NCI-H187 (cell line): Measurements from ENCODE around the gene SNX3.

Source experiments
- DNase-seq, 2 experiments: peaks; one replicate each; lab custom pipeline; 2025; lab: John Stamatoyannopoulos, UW

SNX3 gene

DNA sequence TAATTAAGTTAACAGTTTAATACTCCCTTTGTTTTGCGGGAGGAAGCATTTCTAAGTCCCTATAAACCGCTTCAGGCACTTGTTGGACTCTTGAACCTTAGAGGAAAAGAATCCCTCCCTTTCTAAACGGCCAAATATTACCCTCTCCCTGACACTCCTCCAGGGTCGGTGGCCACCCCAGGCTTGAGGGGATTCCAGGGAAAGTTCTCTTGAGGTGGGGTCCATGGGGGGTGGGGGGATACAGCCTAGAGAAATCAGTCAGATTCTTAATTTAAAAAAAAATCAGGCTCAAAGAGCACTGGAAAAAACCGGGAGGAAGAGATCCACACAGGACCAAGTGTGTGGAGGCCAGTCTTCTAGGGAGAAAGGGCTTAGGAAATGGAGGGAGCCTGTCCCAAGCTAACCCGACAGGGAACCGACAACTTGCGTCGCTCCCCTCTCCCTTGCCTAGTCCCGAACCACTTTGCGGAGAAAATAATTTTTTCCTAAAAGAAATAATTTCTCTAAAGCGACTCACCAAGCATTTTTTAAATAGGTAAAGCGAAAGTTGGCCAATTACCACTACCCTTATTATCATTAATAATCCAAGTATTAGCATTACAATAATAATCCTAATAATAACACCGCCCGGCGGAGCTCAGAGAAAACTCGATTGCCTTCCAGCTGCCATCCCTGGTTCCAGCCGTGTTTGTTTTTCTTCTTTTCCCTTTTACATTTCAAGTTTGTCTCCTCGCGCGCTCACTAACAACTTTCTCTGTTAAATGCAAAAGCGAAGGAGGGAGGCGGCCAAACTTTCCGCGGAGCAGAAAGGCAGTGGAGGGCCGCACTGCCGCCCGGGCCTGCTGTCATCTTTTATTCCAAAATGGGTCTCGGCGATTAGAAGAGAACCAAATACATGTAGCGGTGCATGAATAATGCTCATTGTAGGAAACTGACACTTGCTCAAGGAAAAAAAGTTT, 90.2 kb downstream of the SNX3 start:
- no peak for DNase-seq

DNA sequence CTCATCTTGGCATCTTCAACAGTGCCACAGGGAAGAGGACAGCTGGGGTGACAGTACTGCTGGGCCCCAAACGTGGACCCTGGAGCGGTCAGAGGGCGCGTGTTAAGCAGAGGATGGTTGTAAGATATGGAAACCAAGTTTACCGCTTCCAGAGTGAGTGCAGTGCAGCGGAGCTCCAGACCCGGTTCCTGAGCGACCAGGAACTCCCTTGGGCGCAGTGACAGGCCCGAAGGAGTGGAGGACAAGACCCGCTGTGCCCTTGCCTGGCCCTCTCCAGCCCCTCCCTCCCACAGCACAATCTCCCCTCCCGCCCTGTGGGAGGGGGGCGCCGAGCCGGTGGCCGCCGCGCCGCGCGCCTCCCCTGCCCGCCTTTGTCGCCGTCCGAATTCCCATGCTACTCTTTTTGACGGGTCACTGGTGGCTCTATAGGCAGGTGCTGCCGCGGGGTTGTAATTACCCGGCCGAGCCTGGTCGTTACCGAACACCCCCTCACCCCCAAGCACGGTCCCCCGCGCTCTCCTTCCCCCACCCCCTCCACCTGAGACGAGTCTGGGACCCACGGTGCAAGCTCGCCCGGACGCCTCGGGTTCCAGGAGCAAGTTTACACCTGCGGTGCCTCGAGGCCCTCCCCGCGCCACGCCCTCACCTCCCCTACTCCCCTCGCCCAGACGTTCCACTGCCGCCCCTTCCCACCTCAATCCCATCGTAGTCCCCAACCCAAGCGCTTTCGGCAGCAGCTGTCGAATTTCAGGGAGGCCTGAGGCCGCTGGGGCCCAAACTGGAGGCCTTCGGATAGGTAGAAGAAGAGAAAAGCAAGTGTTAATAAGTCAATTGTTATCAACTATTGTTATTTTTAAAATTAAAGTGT, 91.1 kb downstream of the SNX3 start:
- DNase-seq, result no peak

DNA sequence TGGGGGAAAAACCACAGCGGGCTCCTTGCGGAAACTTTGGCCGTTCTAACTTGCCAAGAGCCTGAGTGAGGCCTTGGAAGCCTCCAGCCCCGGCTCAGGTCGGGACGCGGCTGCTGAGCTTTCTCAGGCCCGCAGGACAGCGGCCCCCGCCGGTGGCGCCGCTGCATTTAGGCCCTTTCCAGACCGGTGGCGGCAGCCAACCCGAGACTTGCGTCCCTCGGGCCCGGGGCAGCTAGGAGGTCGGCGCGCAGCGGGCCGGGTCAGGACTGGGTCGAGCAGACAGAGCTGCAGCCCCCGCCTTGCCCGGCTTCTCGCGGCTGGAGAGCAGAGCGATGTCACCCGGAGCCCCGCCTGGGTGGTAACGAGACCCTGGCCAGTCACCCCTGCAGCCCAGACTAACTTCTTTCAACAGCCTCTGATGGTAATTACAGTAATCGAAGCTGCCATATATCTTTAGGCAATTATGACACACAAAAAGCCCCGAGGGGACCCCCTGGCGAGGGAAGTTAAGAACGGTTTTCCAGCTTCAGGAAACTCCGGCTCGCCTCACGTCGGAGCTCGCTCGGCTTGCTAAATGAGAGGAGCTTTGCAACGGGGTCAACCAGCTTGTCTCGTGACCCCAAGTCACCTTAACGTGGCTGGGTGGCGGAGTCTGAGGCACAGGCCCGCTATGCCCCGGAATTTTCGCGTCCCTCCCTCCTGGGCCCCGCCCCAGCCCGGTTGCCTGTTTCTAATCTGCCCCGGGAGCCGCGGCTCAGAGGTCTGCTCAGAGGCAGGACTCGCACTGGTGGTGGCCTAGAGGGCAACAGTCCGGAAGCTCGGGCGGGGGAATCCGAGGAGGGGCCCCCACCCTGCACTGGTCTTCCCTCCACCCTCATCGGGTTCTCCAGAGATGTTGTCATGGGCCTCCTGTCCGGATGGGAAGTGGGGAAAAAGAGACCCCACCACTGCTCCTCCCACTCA, 92.1 kb downstream of the SNX3 start:
- DNase-seq, result no peak

DNA sequence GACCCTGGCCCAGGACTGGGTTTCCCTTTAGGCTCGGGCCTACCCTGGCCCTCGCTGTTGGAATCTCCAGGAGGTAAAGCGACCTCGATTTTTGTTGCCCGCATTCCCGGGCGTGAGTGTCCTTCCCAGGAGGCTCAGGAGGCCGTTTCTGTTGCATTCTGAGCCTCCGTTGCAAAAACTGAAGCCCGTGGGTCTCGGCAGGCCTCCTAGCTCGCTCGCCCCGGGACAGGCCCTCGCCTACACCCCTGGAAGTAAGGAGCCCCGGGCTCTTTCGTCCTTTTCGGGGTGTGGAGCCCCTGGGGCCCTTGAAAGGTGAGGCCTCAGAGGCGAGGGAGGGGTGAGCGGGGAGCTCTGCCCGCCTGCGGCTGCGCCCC, 92.8 kb downstream of the SNX3 start:
- no peak for DNase-seq

DNA sequence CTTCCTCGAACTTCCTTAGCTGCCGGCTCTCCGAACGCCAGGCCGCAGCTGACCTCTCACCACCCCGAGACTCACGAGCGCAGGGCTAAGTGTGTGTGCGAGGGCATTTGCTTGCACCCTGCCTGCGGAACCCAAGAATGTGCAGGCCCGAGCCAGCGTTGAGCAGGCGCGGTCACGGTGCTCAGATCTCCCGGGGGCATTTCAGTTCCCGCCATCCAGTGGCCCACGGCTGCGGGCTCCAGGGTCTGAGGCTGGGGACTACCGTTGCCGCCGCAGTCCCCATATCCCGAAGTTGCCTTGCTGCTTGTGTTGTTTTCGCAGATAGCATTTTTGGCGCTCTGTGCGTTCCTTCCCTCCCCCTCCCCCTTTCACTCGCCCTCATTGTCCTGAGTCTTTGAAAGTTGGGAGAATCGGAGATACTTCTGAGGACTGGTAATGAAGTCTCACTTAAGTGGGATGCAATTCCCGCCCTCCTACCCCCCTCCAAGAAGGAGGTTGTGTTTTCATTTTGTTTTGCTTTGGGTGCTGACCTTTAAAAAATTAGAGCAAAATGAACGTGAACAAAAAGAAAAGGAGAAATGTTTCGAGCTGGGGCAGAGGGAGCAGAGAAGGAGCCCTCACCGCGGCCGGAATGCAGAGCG, 93.3 kb downstream of the SNX3 start:
- DNase-seq, result no peak

DNA sequence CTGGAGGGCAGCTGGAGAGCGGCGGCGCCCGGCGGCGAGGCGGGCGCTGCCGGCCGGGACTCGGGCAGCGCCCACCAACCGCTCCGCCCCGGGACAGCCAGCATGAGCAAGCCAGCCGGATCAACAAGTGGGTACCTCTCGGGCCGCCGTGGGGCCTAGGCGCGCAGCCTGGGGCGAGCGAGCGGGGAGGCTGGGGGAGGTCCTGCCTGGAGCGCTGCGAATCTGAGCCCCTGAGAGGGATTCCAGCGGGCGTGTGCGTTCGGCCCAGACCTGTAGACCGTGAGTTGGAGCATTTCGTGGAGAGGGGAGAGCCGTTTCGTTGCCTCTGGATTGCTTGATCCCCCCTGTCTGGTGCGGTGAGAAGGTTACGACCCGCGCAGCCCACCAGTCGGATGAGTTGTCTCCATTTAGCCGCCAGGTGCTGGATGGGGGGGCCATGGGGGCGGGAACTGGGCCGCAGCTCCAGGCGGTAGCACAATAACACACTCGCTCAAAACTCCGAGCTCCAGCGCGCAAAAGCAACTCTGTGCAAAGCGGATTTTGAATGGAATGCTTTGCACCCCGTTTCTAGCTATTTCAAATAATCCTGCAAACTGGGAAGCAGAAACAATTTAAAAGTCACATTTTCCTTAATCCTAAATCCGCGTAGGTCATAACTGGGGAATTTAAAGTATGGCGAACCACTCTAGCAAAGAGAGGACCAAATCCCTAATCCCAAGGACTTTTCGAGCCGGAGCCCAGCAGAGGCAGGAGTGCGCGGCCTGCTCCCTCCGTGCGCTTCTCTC, 94.0 kb downstream of the SNX3 start:
- DNase-seq, result no peak

DNA sequence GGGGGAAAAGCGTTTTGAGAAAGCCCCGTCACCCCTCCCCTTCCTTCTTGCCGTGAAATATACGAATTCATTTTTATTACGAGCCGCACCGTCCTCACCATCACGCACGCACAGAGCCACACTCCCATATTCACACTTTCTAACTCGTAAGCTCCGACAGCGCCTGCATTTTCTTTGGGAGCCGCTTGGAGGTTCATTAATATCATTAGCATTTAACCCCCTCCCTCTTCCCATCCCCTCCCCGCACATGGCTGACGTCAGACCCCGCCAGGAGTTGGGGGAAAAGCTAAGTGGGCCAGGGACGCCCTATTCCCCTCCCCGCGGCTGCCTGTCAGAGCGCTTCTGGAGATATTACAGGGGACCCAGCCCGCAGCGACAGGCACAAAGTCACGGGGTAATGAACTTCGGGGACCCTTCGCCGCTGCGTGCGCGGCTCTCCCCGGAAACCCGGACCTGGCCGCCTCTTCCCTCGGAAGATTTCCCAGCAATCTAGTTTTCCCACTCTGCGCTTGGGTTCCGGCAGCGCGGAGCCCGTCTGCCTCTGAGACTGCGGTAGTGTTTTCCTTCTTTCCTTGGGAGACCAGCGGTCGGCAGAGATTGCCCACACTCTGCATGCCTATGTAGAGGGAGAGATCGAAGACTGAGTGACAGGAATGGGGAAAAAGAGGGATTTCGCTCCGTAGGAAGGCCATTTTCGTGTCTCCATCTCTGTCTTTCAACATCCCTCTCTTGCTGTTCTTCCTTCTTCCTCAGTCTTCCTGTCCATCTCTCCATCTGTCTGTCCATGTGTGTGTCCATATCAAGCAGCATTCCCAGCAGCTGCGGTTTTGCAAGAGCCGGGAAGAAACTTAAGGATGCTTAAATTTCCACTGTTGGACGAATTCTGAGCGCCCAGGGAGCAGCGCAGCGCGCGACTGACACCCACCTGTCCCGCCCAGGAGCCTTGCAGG, 94.9 kb downstream of the SNX3 start, which contains the start of gene NR2E1:
Gene NR2E1, plus strand, starts transcription at position 309 of the 950 bp plus-strand sequence. CDS start 744 bp downstream, outside the sequence.
- DNase-seq, result no peak

DNA sequence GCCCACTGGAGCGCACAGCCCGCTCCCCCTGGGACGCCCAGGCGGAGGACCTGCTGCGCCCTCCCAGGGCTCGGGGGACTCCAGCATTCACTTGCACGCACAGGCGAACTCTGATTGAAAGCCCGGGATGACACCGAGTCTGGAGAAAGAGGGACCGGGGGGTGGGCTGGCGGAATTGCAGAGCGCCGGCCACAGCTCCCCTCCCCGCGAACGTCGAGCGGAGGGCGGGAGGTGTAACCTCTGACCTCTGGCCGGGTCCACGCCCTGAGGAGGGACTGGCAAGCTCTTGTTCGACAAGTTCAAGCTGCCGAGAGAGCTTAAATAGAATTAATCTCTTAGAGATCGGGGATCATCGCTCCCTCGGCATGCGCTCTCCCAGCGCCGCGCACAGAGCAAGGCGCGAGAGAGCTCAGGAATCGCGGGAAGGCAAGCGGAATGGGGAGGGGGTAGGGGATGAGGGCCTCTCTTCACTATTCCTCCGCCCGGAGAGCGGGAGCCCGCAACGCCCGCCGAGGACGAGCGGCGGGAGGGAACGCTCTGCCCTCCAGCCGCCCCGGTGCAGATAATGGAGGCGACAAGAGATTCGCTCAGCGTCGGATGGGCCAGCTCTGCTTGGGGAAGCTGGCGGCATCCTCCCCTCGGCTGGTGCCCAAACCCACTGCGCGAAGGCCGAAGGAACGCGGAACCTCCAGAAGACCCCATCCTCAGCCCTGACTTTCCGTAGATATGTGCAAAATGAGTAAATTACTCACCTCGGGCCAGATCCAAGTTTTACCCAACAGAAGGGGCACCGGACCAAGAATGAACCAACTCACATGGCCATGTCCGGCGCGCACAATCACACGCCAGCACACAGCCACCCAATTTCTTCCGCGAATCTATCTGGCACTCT, 95.8 kb downstream of the SNX3 start:
- DNase-seq, result no peak

DNA sequence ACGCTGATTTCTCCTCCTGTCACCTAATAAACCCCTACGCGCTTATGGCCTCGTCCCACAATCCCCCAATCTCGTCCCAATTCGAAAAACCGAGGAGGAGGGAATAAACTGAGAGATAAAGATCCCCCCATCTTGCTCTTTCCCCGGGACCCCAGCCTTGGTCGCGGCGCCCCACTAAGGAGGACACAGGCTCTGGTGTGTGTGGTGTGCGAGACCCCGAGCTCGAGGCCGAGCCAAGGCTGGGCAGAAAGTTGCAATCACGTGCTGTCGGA, 96.4 kb downstream of the SNX3 start:
- no peak for DNase-seq

DNA sequence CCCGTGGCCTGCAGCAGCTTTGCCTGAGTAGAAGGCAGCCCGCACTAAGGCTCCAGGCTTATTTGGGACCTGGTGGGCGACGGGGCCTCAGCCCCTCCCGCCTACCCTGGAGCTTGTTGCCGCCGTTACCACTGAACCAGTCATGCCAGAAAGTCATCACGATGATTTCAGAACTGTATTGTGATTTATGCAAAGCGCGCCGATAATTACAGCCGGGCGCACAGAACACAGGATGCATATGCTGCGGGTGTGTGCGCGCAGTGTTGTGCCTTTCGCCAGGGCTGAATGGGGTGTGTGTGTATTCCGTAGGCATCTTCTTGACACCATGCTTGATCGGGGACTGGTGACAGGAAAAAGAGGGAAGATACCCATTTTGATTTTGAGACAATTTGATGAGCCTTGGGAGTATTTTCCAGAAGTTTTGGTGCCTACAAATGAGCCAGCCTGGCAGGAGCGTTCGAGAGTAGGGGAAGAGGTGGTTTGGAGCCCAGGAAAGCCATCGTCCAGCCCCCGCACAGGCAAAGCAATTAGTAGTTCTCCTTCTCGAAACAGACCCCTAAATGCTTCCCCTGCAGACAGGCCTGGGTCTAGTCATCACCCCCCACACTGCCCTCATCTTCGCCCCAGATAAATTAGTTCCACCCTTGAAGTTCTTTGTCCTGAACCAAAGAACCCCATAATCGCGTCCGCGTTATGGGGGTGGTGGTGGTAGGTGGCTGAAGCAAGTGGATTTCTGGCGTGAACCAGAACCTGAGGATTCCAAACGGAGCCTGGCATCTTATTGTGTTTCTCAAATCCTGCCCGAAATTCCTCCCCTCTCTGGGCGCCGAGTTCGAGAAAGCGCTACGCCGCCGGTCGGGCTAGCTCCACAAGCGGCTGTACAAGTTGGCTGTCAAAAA, 96.9 kb downstream of the SNX3 start:
- DNase-seq, result no peak

DNA sequence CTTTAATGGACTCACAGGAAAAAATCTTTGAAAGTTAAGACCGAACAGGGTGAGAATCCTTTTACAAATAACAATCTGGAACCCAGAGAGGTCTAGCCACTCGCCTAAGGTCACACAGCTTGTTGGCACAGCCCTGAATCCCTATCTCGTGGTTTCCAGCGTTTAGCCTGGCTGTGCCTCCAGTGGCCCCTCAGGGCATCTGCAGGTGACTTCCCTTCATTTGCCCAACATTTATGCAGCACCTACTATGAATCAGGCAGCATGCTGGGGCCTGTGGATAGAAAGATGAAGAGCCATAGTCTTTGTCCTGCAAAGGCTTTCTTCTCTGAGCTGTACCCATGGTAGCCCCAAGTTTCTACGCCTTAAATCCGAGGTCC, 97.6 kb downstream of the SNX3 start:
- no peak for DNase-seq

DNA sequence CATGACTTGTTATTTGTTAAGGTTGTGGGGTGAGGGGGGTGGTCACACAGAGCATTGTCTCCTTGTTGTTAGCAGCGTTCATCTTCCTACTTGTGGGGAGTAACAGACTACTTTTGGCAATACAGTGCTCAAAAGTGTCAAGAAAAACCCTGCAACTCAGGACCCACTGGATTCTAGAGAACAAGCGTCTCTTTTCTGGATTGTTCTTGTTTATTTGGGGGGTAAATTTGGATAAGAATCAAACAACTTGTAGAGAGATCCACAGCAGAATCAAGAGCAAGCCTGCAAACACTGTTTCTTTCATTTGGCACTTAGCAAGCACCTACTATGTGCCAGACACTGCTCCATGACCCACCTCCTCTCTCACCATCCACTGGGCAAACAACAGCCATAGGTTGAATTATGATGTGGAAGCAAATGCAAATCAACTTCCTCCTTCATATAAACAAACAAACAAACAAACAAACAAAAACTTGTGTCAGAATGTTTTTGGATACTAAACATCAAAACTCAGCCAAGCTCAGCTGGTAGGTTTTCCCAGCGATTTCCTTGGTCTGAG, 99.0 kb downstream of the SNX3 start:
- DNase-seq, result no peak
